Trophoblast cell (in vitro differentiated cells and primary cell): ENCODE measurements around the gene CNTN4.
A peak's percentile ranks its signal among the peaks of the same experiment; 100 is the strongest.
"Not testable (repeated sequence)": the region's sequence is repeated elsewhere in the genome, so short reads cannot be mapped to it uniquely, and the experiment has no call there.

Experiments used
- DNase-seq, 2 donors: peaks; one replicate each; pipeline ENCODE4 v3.0.0-alpha.2; 2016
- H2AFZ ChIP-seq: 2 replicates; pipeline ENCODE4 v1.6.1; 2013; ENCODE audit warnings: low read length, moderate library complexity, mild to moderate bottlenecking; ENCODE audit not compliant: insufficient read depth, poor library complexity
- H2AK5ac ChIP-seq: 2 replicates; pipeline ENCODE4 v1.6.1; 2013; ENCODE audit warnings: mild to moderate bottlenecking, low read length
- H2BK120ac ChIP-seq: 2 replicates; pipeline ENCODE4 v1.6.1; 2013; ENCODE audit warnings: low read length, mild to moderate bottlenecking, moderate library complexity; ENCODE audit not compliant: insufficient read depth, poor library complexity
- H2BK12ac ChIP-seq: 2 replicates; pipeline ENCODE4 v1.6.1; 2013; ENCODE audit warnings: mild to moderate bottlenecking, low read length, moderate library complexity
- H2BK5ac ChIP-seq: 2 replicates; pipeline ENCODE4 v1.6.1; 2013; ENCODE audit warnings: low read length, low read depth, moderate library complexity, mild to moderate bottlenecking; ENCODE audit not compliant: poor library complexity
- H3K14ac ChIP-seq: 2 replicates; pipeline ENCODE4 v1.6.1; 2013; ENCODE audit warnings: mild to moderate bottlenecking, low read length
- H3K18ac ChIP-seq: 2 replicates; pipeline ENCODE4 v1.6.1; 2013; ENCODE audit warnings: mild to moderate bottlenecking, low read length
- H3K23ac ChIP-seq: 2 replicates; pipeline ENCODE4 v1.6.1; 2013; ENCODE audit warnings: low read length
- H3K27ac ChIP-seq: 2 replicates; pipeline ENCODE4 v1.5.1; 2013; ENCODE audit warnings: low read depth, mild to moderate bottlenecking, inconsistent platforms, low read length, moderate library complexity
- H3K27me3 ChIP-seq: 2 replicates; pipeline ENCODE4 v1.6.1; 2013; ENCODE audit warnings: inconsistent platforms, mild to moderate bottlenecking, low read length, moderate library complexity; ENCODE audit not compliant: insufficient read depth
- H3K36me3 ChIP-seq, 2 experiments: 1 replicate in 1 of 2; 2 replicates in 1 of 2; pipeline ENCODE4 v1.6.1; 2013; ENCODE audit warnings: low read length in 2 of 2, mild to moderate bottlenecking in 2 of 2, moderate library complexity in 1 of 2; ENCODE audit not compliant: insufficient read depth in 2 of 2, control insufficient read depth in 1 of 2
- H3K4ac ChIP-seq: 2 replicates; pipeline ENCODE4 v1.6.1; 2013; ENCODE audit warnings: low read depth, mild to moderate bottlenecking, low read length, moderate library complexity
- H3K4me1 ChIP-seq, 2 experiments: 1 replicate in 1 of 2; 2 replicates in 1 of 2; pipeline ENCODE4 v1.6.1; 2013; ENCODE audit warnings: low read length in 2 of 2, mild to moderate bottlenecking in 2 of 2, moderate library complexity in 1 of 2; ENCODE audit not compliant: insufficient read depth in 2 of 2, control insufficient read depth in 1 of 2
- H3K4me2 ChIP-seq: 2 replicates; pipeline ENCODE4 v1.6.1; 2013; ENCODE audit warnings: inconsistent platforms, mild to moderate bottlenecking, low read length, moderate library complexity
- H3K4me3 ChIP-seq: 2 replicates; pipeline ENCODE4 v1.5.1; 2013; ENCODE audit warnings: mild to moderate bottlenecking, low read depth, low read length, inconsistent platforms
- H3K79me1 ChIP-seq: one replicate; pipeline ENCODE4 v1.6.1; 2013; ENCODE audit warnings: low read length
- H3K79me2 ChIP-seq: 2 replicates; pipeline ENCODE4 v1.6.1; 2013; ENCODE audit warnings: low read length, mild to moderate bottlenecking; ENCODE audit not compliant: control insufficient read depth, insufficient read depth, poor library complexity
- H3K9ac ChIP-seq: 2 replicates; pipeline ENCODE4 v1.6.1; 2013; ENCODE audit warnings: mild to moderate bottlenecking, low read length
- H3K9me3 ChIP-seq: 2 replicates; pipeline ENCODE4 v1.6.1; 2013; ENCODE audit warnings: low read depth, mild to moderate bottlenecking, control low read depth, inconsistent platforms, low read length; ENCODE audit not compliant: insufficient read depth
- H4K12ac ChIP-seq: 2 replicates; pipeline ENCODE4 v1.6.1; 2013; ENCODE audit warnings: low read depth, mild to moderate bottlenecking, low read length, moderate library complexity
- H4K8ac ChIP-seq: 2 replicates; pipeline ENCODE4 v1.6.1; 2013; ENCODE audit warnings: low read depth, mild to moderate bottlenecking, low read length, moderate library complexity
- H4K91ac ChIP-seq: one replicate; pipeline ENCODE4 v1.6.1; 2013; ENCODE audit warnings: low read depth, mild to moderate bottlenecking, low read length, moderate library complexity
- WGBS: extraction: QIAGEN DNeasy Blood & Tissue Kit; methylation state at CpG from one replicate; pipeline ENCODE4 v1.1.7; 2013; ENCODE audit warnings: missing lambda C conversion rate; ENCODE audit not compliant: insufficient read length, insufficient coverage; ENCODE audit errors: extremely low coverage; 5-methylcytosine and 5-hydroxymethylcytosine counted together

CNTN4 gene

DNA sequence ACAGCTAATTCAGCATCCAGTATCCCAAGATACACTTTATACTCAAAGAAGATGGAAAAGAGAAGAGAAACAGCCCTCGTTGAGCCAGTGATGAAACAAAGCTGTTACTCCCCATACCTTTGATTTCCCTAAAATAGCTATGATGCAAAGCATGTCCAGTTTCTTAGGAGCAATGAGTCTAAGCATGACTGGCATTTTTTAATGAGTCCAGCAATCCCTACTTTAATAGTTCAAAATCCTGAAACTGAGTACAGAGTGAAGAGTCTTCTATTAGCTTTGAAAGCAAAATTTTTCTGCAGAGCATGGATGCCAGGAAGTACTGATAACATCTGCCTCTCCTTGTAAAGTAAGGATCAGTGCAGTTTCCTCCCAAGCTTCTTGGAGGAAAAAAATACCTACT is 708.8 kb downstream of the CNTN4 start:
- no CpG with 5 or more reads among the region's 1 CpG for WGBS

DNA sequence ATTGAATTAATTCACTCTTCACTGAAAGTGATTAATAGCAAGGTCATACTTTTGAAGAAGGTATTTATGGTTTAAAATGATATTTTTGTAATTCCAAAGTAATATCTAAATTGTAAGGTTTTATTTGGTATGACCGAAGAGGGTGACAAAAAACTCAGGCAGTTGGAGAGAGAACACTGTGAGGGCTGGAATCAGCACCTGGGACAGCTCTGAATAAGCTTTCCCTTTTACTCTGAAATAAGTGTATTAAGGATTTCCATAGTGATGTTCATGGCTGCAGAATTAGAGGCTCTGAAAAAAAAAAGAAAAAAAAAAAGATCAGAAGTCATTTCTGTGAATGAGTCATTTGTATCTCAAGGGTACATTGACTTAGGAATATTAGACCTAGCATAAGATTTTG is 712.1 kb downstream of the CNTN4 start:
- WGBS, result no CpG with 5 or more reads among the region's 1 CpG
- Histone ChIP-seq H2AFZ (no peak overlapping the region), H2BK5ac (no peak overlapping the region), H3K4ac (no peak overlapping the region), H2AK5ac (no peak overlapping the region), H3K27ac (no peak overlapping the region), H3K23ac (no peak overlapping the region), H3K4me1 (no peaks in the 10 kb centered on the region), H4K12ac (no peak overlapping the region), H4K8ac (no peak overlapping the region), H3K9me3 (no peaks in the 10 kb centered on the region), H2BK120ac (no peak overlapping the region), H3K27me3 (no peaks in the 10 kb centered on the region), H3K9ac (no peak overlapping the region), H3K79me1 (no peaks in the 10 kb centered on the region), H3K79me2 (no peaks in the 10 kb centered on the region), H3K14ac (no peak overlapping the region), H3K18ac (no peak overlapping the region), H3K4me3 (no peak overlapping the region), H2BK12ac (no peak overlapping the region), H3K36me3 (no peaks in the 10 kb centered on the region), H3K4me2 (no peak overlapping the region), H4K91ac (no peak overlapping the region)
- no peak for DNase-seq

More for the DNA sequence above, 708.8 kb downstream of the CNTN4 start:
- H4K91ac ChIP-seq, result no peak overlapping the region
- H3K23ac ChIP-seq, result no peak overlapping the region
- H3K4me1 ChIP-seq, result no peaks in the 10 kb centered on the region
- H2BK12ac ChIP-seq, result no peak overlapping the region
- no peak overlapping the region for H3K4me3 ChIP-seq
- H2BK120ac ChIP-seq, result no peak overlapping the region
- no peak overlapping the region for H4K12ac ChIP-seq
- no peak overlapping the region for H4K8ac ChIP-seq
- no peak overlapping the region for H2AK5ac ChIP-seq
- H2BK5ac ChIP-seq, result no peak overlapping the region
- H3K9ac ChIP-seq, result no peak overlapping the region
- no peak overlapping the region for H3K4ac ChIP-seq
- H2AFZ ChIP-seq, result no peak overlapping the region
- no peaks in the 10 kb centered on the region for H3K27me3 ChIP-seq
- no peaks in the 10 kb centered on the region for H3K79me1 ChIP-seq
- no peak overlapping the region for H3K14ac ChIP-seq
- DNase-seq, result peak in 1 of 2 donors; percentile 7
- no peaks in the 10 kb centered on the region for H3K79me2 ChIP-seq
- H3K27ac ChIP-seq, result no peak overlapping the region
- no peak overlapping the region for H3K4me2 ChIP-seq
- no peaks in the 10 kb centered on the region for H3K9me3 ChIP-seq
- H3K18ac ChIP-seq, result no peak overlapping the region
- H3K36me3 ChIP-seq, result no peaks in the 10 kb centered on the region

DNA sequence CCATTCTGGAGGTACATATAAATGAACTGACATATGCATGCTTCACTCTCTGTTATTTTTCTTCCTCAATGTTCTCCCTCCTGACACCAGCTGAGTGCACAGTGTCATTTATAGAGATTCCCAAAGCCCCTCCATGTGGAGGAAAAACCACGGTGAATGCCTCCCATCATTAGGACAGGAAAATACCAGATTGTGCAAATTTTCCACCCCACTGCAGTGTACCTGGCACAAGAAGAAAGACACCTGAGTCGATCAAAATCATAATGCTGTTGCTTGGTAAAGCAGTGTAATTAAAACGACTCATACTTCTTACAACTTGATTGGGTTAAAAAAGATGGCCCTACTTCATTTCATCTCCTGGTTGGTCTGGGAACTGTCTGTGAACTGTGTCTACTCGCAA is 720.9 kb downstream of the CNTN4 start:
- no peak for DNase-seq
- Histone ChIP-seq H3K23ac (no peak overlapping the region), H3K9me3 (no peaks in the 10 kb centered on the region), H3K18ac (no peak overlapping the region), H4K91ac (no peak overlapping the region), H3K36me3 (no peaks in the 10 kb centered on the region), H4K8ac (no peak overlapping the region), H3K27ac (no peak overlapping the region), H2BK120ac (no peak overlapping the region), H2AK5ac (no peak overlapping the region), H3K4me2 (no peak overlapping the region), H3K4me3 (no peak overlapping the region), H3K4me1 (no peaks in the 10 kb centered on the region), H2BK12ac (no peak overlapping the region), H2AFZ (no peak overlapping the region), H2BK5ac (no peak overlapping the region), H3K9ac (no peak overlapping the region), H3K27me3 (no peaks in the 10 kb centered on the region), H3K14ac (no peak overlapping the region), H3K4ac (no peak overlapping the region), H3K79me2 (no peaks in the 10 kb centered on the region), H3K79me1 (no peaks in the 10 kb centered on the region), H4K12ac (no peak overlapping the region)
- WGBS, result no CpG with 5 or more reads among the region's 4 CpGs

DNA sequence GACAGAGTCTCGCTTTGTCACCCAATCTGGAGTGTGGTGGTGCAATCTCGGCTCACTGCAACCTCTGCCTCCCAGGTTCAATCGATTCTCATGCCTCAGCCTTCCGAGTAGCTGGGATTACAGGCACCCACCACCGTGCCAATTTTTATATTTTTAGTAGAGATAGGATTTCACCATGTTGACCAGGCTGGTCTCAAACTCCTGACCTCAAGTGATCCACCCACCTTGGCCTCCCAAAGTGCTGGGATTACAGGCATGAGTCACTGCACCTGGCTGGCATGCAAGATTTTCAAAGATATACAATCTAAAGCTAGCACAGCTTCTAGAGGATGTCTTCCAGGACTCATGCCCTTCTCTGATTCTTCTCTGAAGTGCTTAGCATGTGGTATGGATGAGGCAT is 722.3 kb downstream of the CNTN4 start:
- not testable (repeated sequence) for H3K27me3 ChIP-seq, H2BK12ac ChIP-seq, H4K12ac ChIP-seq, H3K79me1 ChIP-seq, H3K36me3 ChIP-seq, H3K4ac ChIP-seq, H2BK5ac ChIP-seq, H4K8ac ChIP-seq, H3K4me1 ChIP-seq, H3K14ac ChIP-seq, H3K4me2 ChIP-seq, H2AFZ ChIP-seq, DNase-seq, H3K79me2 ChIP-seq, H3K27ac ChIP-seq, H3K18ac ChIP-seq, H3K9me3 ChIP-seq, H3K9ac ChIP-seq, H3K4me3 ChIP-seq, H2BK120ac ChIP-seq, H2AK5ac ChIP-seq, H4K91ac ChIP-seq, H3K23ac ChIP-seq
- no CpG with 5 or more reads among the region's 5 CpGs for WGBS
